Activated CD4-positive, alpha-beta memory T cell treated with anti-CD3 and anti-CD28 coated beads, Interleukin-2, amount 10 ng/mL, durations not matched to agents 7 days and 5 days (primary cell): ENCODE measurements around the gene RNF168. TPM values are rescaled to one million over a fixed set of nuclear protein-coding genes. Genes with fewer than 3 reads are reported as not detected.
"Not testable (repeated sequence)": the region's sequence is repeated elsewhere in the genome, so short reads cannot be mapped to it uniquely, and the experiment has no call there.

ENCODE experiments used
- CTCF ChIA-PET: fragments of 350-600 bp; sonication (Branson Sonifier 250); formaldehyde crosslinking; loops from one replicate; lab custom pipeline; 2021; ENCODE audit warnings: antibody characterized with exemption, inconsistent platforms; lab: Charles Lee
- POLR2A ChIA-PET: fragments of 350-600 bp; sonication (Branson Sonifier 250); formaldehyde crosslinking; loops from one replicate; lab custom pipeline; 2021; ENCODE audit warnings: antibody characterized with exemption; lab: Charles Lee
- DNase-seq: peaks from one replicate; pipeline ENCODE4 v3.0.0-alpha.2; 2020
- H3K27ac Mint-ChIP-seq: one replicate; pipeline ENCODE4 v1.8.0; 2021; ENCODE audit warnings: mild to moderate bottlenecking, mixed read lengths
- H3K27me3 Mint-ChIP-seq: one replicate; pipeline ENCODE4 v1.8.0; 2021; ENCODE audit warnings: mixed read lengths
- H3K36me3 Mint-ChIP-seq: one replicate; pipeline ENCODE4 v1.8.0; 2021; ENCODE audit warnings: low read depth, mixed read lengths
- H3K4me1 Mint-ChIP-seq: one replicate; pipeline ENCODE4 v1.8.0; 2021; ENCODE audit warnings: mixed read lengths
- H3K4me3 Mint-ChIP-seq: one replicate; pipeline ENCODE4 v1.8.0; 2021; ENCODE audit warnings: mild to moderate bottlenecking, mixed read lengths
- H3K9me3 Mint-ChIP-seq: one replicate; pipeline ENCODE4 v1.8.0; 2021; ENCODE audit warnings: mixed read lengths
- total RNA-seq, 2 experiments: library from RNA; stranded (reverse); gene quantifications; one replicate each; pipeline ENCODE4 v1.2.3, GENCODE V29; 2021

RNF168 gene
- total RNA-seq, 2 experiments from 2014 or later: 45.0 to 45.6 TPM

GRCh38 chr3:196498297-196498696, 5.3 kb downstream of the RNF168 start:
- Mint-ChIP-seq H3K4me1 (peaks cover 45% of the 10 kb centered on the region), H3K27me3 (no peaks in the 10 kb centered on the region), H3K4me3 (no peak overlapping the region), H3K27ac (no peak overlapping the region), H3K9me3 (no peaks in the 10 kb centered on the region), H3K36me3 (peaks cover 75% of the 10 kb centered on the region)
- CTCF ChIA-PET: no interaction called here
- DNase-seq: no peak
- POLR2A ChIA-PET: no interaction called here

- Mint-ChIP-seq H3K36me3 (peaks cover 67% of the 10 kb centered on the region), H3K27me3 (no peaks in the 10 kb centered on the region), H3K4me1 (peaks cover 48% of the 10 kb centered on the region), H3K9me3 (no peaks in the 10 kb centered on the region), H3K4me3 (no peak overlapping the region), H3K27ac (no peak overlapping the region)
- POLR2A ChIA-PET: no interaction called here
- CTCF ChIA-PET: no interaction called here
- no peak for DNase-seq
These were observed 7.4 kb downstream of the RNF168 start for GRCh38 chr3:196496183-196496582.

- DNase-seq: no peak
- H3K27ac Mint-ChIP-seq: no peak overlapping the region
- ChIA-PET CTCF (interaction anchor here (1.5 kb wide), 1 partner anchor 29 kb away, joined by 3 read pairs; no protein-coding TSS in a partner anchor), POLR2A (no interaction called here)
- peaks cover 31% of the 10 kb centered on the region for H3K4me1 Mint-ChIP-seq
- no peaks in the 10 kb centered on the region for H3K27me3 Mint-ChIP-seq
- no peaks in the 10 kb centered on the region for H3K9me3 Mint-ChIP-seq
- H3K36me3 Mint-ChIP-seq: peaks cover 48% of the 10 kb centered on the region
- no peak overlapping the region for H3K4me3 Mint-ChIP-seq
These were observed 10.3 kb downstream of the RNF168 start for GRCh38 chr3:196493292-196493691.

GRCh38 chr3:196492080-196492479, 11.5 kb downstream of the RNF168 start:
- Mint-ChIP-seq H3K9me3 (no peaks in the 10 kb centered on the region), H3K4me1 (peaks cover 25% of the 10 kb centered on the region), H3K27me3 (no peaks in the 10 kb centered on the region), H3K27ac (no peak overlapping the region), H3K36me3 (peaks cover 46% of the 10 kb centered on the region), H3K4me3 (no peak overlapping the region)
- ChIA-PET CTCF (interaction anchor here (1.5 kb wide), 1 partner anchor 31 kb away, joined by 3 read pairs; no protein-coding TSS in a partner anchor), POLR2A (no interaction called here)
- DNase-seq: no peak

GRCh38 chr3:196489747-196490146, 13.8 kb downstream of the RNF168 start:
- no peak overlapping the region for H3K27ac Mint-ChIP-seq
- H3K4me1 Mint-ChIP-seq: peaks cover 14% of the 10 kb centered on the region
- ChIA-PET POLR2A (interaction anchor here (1.2 to 1.7 kb wide), 3 partner anchors 12 to 39 kb away, joined by 3 to 5 read pairs (median 4); no protein-coding TSS in a partner anchor), CTCF (interaction anchor here (1.3 to 1.7 kb wide), 2 partner anchors 33 to 39 kb away, joined by 3 to 5 read pairs; no protein-coding TSS in a partner anchor)
- no peaks in the 10 kb centered on the region for H3K9me3 Mint-ChIP-seq
- no peaks in the 10 kb centered on the region for H3K27me3 Mint-ChIP-seq
- no peak for DNase-seq
- no peak overlapping the region for H3K4me3 Mint-ChIP-seq
- peaks cover 42% of the 10 kb centered on the region for H3K36me3 Mint-ChIP-seq

- Mint-ChIP-seq H3K4me3 (no peak overlapping the region), H3K4me1 (peaks cover 6% of the 10 kb centered on the region), H3K27me3 (no peaks in the 10 kb centered on the region), H3K27ac (no peak overlapping the region), H3K36me3 (peaks cover 45% of the 10 kb centered on the region), H3K9me3 (no peaks in the 10 kb centered on the region)
- ChIA-PET CTCF (interaction anchor here (0.7 to 2.3 kb wide), 9 partner anchors 12 to 190 kb away, joined by 3 to 13 read pairs (median 4); no protein-coding TSS in a partner anchor), POLR2A (interaction anchor here (1.4 kb wide), 1 partner anchor 168 kb away, joined by 3 read pairs; the partner anchor contains the start of gene DYNLT2B)
- DNase-seq: peak; percentile 27
These were observed 17.3 kb downstream of the RNF168 start for GRCh38 chr3:196486263-196486662.

GRCh38 chr3:196477678-196478077, 25.9 kb downstream of the RNF168 start:
- DNase-seq: no peak
- POLR2A ChIA-PET: no interaction called here
- CTCF ChIA-PET: interaction anchor here (1.1 kb wide), 1 partner anchor 45 kb away, joined by 3 read pairs; no protein-coding TSS in a partner anchor
- no peaks in the 10 kb centered on the region for H3K9me3 Mint-ChIP-seq
- H3K36me3 Mint-ChIP-seq: peaks cover 53% of the 10 kb centered on the region
- no peaks in the 10 kb centered on the region for H3K4me1 Mint-ChIP-seq
- H3K27ac Mint-ChIP-seq: no peak overlapping the region
- H3K4me3 Mint-ChIP-seq: no peak overlapping the region
- H3K27me3 Mint-ChIP-seq: no peaks in the 10 kb centered on the region

GRCh38 chr3:196472286-196472685, 31.3 kb downstream of the RNF168 start:
- ChIA-PET CTCF (no interaction called here), POLR2A (no interaction called here)
- no peak overlapping the region for H3K27ac Mint-ChIP-seq
- H3K36me3 Mint-ChIP-seq: peaks cover 64% of the 10 kb centered on the region
- no peak for DNase-seq
- H3K4me3 Mint-ChIP-seq: no peak overlapping the region
- H3K9me3 Mint-ChIP-seq: no peaks in the 10 kb centered on the region
- H3K27me3 Mint-ChIP-seq: no peaks in the 10 kb centered on the region
- peaks cover 22% of the 10 kb centered on the region for H3K4me1 Mint-ChIP-seq

GRCh38 chr3:196471551-196471950, 32.0 kb downstream of the RNF168 start:
- POLR2A ChIA-PET: no interaction called here
- no peak for DNase-seq
- no peak overlapping the region for H3K27ac Mint-ChIP-seq
- no peaks in the 10 kb centered on the region for H3K9me3 Mint-ChIP-seq
- CTCF ChIA-PET: no interaction called here
- H3K27me3 Mint-ChIP-seq: no peaks in the 10 kb centered on the region
- H3K36me3 Mint-ChIP-seq: peaks cover 59% of the 10 kb centered on the region
- H3K4me1 Mint-ChIP-seq: peaks cover 22% of the 10 kb centered on the region
- no peak overlapping the region for H3K4me3 Mint-ChIP-seq

- Mint-ChIP-seq H3K4me1 (peaks cover 22% of the 10 kb centered on the region), H3K36me3 (peaks cover 62% of the 10 kb centered on the region)
- CTCF ChIA-PET, DNase-seq, POLR2A ChIA-PET, H3K9me3 Mint-ChIP-seq, H3K27ac Mint-ChIP-seq, H3K4me3 Mint-ChIP-seq, H3K27me3 Mint-ChIP-seq: not testable (repeated sequence)
These were observed 33.4 kb downstream of the RNF168 start for GRCh38 chr3:196470182-196470581.

GRCh38 chr3:196463804-196464203, 39.8 kb downstream of the RNF168 start:
- Mint-ChIP-seq H3K4me3 (no peak overlapping the region), H3K4me1 (peaks cover 17% of the 10 kb centered on the region), H3K36me3 (peaks cover 35% of the 10 kb centered on the region), H3K27me3 (no peaks in the 10 kb centered on the region), H3K27ac (no peak overlapping the region), H3K9me3 (peaks cover 13% of the 10 kb centered on the region)
- ChIA-PET CTCF (no interaction called here), POLR2A (no interaction called here)
- no peak for DNase-seq

- ChIA-PET CTCF (no interaction called here), POLR2A (no interaction called here)
- Mint-ChIP-seq H3K27ac (no peak overlapping the region), H3K36me3 (peaks cover 32% of the 10 kb centered on the region), H3K27me3 (no peaks in the 10 kb centered on the region), H3K4me3 (no peak overlapping the region), H3K4me1 (peaks cover 15% of the 10 kb centered on the region), H3K9me3 (peaks cover 13% of the 10 kb centered on the region)
- DNase-seq: no peak
These were observed 40.2 kb downstream of the RNF168 start for GRCh38 chr3:196463478-196463756.

GRCh38 chr3:196462680-196463477, 40.7 kb downstream of the RNF168 start:
- POLR2A ChIA-PET, DNase-seq, H3K27ac Mint-ChIP-seq, H3K4me3 Mint-ChIP-seq, CTCF ChIA-PET, H3K27me3 Mint-ChIP-seq: not testable (repeated sequence)
- Mint-ChIP-seq H3K9me3 (peaks cover 13% of the 10 kb centered on the region), H3K4me1 (peaks cover 15% of the 10 kb centered on the region), H3K36me3 (peaks cover 27% of the 10 kb centered on the region)
